Neuronal stem cell (in vitro differentiated cells): Measurements from ENCODE around the gene ANKRD27.

Source experiments
- DNase-seq: peaks from one replicate; pipeline ENCODE4 v3.0.0-alpha.2; 2013; ENCODE audit warnings: low spot score
- H2AFZ ChIP-seq: one replicate; pipeline ENCODE4 v1.6.1; 2013; ENCODE audit warnings: mild to moderate bottlenecking, low read length, inconsistent platforms
- H2AK5ac ChIP-seq: 2 replicates; pipeline ENCODE4 v1.6.1; 2013; ENCODE audit warnings: low read depth, mild to moderate bottlenecking, inconsistent platforms, low read length, moderate library complexity, mixed read lengths
- H2BK120ac ChIP-seq: 2 replicates; pipeline ENCODE4 v1.6.1; 2013; ENCODE audit warnings: low read depth, mild to moderate bottlenecking, inconsistent platforms, low read length, moderate library complexity, mixed read lengths
- H2BK12ac ChIP-seq: one replicate; pipeline ENCODE4 v1.6.1; 2013; ENCODE audit warnings: low read length, inconsistent platforms
- H2BK15ac ChIP-seq: 2 replicates; pipeline ENCODE4 v1.6.1; 2013; ENCODE audit warnings: mild to moderate bottlenecking, low read length, inconsistent platforms, mixed read lengths
- H2BK5ac ChIP-seq: one replicate; pipeline ENCODE4 v1.6.1; 2013; ENCODE audit warnings: inconsistent platforms, mild to moderate bottlenecking, low read length, moderate library complexity
- H3K14ac ChIP-seq: one replicate; pipeline ENCODE4 v1.6.1; 2013; ENCODE audit warnings: low read length, inconsistent platforms
- H3K18ac ChIP-seq: 2 replicates; pipeline ENCODE4 v1.6.1; 2013; ENCODE audit warnings: low read length, inconsistent platforms
- H3K23ac ChIP-seq: 2 replicates; pipeline ENCODE4 v1.6.1; 2013; ENCODE audit warnings: low read depth, mild to moderate bottlenecking, mixed read lengths, low read length, inconsistent platforms; ENCODE audit not compliant: poor library complexity
- H3K27ac ChIP-seq: replicated peaks from 3 replicates; pipeline ENCODE4 v1.5.1; 2013; ENCODE audit warnings: low read length, inconsistent platforms
- H3K27me3 ChIP-seq, 3 experiments: 2 replicates each; pipeline ENCODE4 v1.6.1; 2013; ENCODE audit warnings: low read length in 3 of 3, mild to moderate bottlenecking in 2 of 3, inconsistent platforms in 1 of 3, low read depth in 1 of 3, mixed read lengths in 1 of 3, moderate library complexity in 1 of 3; ENCODE audit not compliant: control insufficient read depth in 3 of 3, insufficient read depth in 3 of 3
- H3K36me3 ChIP-seq, 2 donors: replicated peaks in 1 of 2; 2 replicates each; pipeline ENCODE4 v1.6.1; 2013; ENCODE audit warnings: low read length in 2 of 2; ENCODE audit not compliant: control insufficient read depth in 2 of 2, insufficient read depth in 2 of 2
- H3K4ac ChIP-seq: 2 replicates; pipeline ENCODE4 v1.6.1; 2013; ENCODE audit warnings: inconsistent platforms, mild to moderate bottlenecking, low read length, moderate library complexity
- H3K4me1 ChIP-seq, 2 donors: 1 replicate in 1 of 2; 2 replicates in 1 of 2; pipeline ENCODE4 v1.6.1; 2013; ENCODE audit warnings: low read length in 2 of 2, low read depth in 1 of 2; ENCODE audit not compliant: control insufficient read depth in 2 of 2, insufficient read depth in 1 of 2
- H3K4me2 ChIP-seq: one replicate; pipeline ENCODE4 v1.6.1; 2013; ENCODE audit warnings: mild to moderate bottlenecking, low read length, inconsistent platforms; ENCODE audit not compliant: insufficient read depth, poor library complexity, severe bottlenecking
- H3K4me3 ChIP-seq, 2 donors: 2 replicates each; pipeline ENCODE4 v1.5.1; 2013; ENCODE audit warnings: low read length in 2 of 2, mild to moderate bottlenecking in 2 of 2, inconsistent platforms in 1 of 2, moderate library complexity in 1 of 2
- H3K79me1 ChIP-seq: one replicate; pipeline ENCODE4 v1.6.1; 2013; ENCODE audit warnings: low read depth, mild to moderate bottlenecking, inconsistent platforms, low read length, moderate library complexity
- H3K9ac ChIP-seq: one replicate; pipeline ENCODE4 v1.6.1; 2013; ENCODE audit warnings: mild to moderate bottlenecking, low read depth, low read length, inconsistent platforms; ENCODE audit not compliant: poor library complexity
- H3K9me3 ChIP-seq, 2 donors: replicated peaks in 1 of 2; 2 replicates each; pipeline versions ENCODE3 to v1.6.1; 2013; ENCODE audit warnings: low read length in 2 of 2, mild to moderate bottlenecking in 2 of 2, inconsistent platforms in 1 of 2, low read depth in 1 of 2, mixed read lengths in 1 of 2, moderate library complexity in 1 of 2; ENCODE audit not compliant: control insufficient read depth in 2 of 2, insufficient read depth in 1 of 2
- H4K8ac ChIP-seq: one replicate; pipeline ENCODE4 v1.6.1; 2013; ENCODE audit warnings: low read depth, mild to moderate bottlenecking, inconsistent platforms, low read length, moderate library complexity
- H4K91ac ChIP-seq: one replicate; pipeline ENCODE4 v1.6.1; 2013; ENCODE audit warnings: low read length, low read depth, mild to moderate bottlenecking, inconsistent platforms; ENCODE audit not compliant: poor library complexity
- WGBS, 2 donors: extraction: QIAGEN DNeasy Blood & Tissue Kit; methylation state at CpG; one replicate each; pipeline ENCODE4 v1.1.7; 2013; ENCODE audit warnings: missing lambda C conversion rate in 2 of 2, mixed read lengths in 1 of 2; ENCODE audit not compliant: insufficient read length in 2 of 2, insufficient replicate concordance in 1 of 2; ENCODE audit errors: extremely low coverage in 2 of 2; 5-methylcytosine and 5-hydroxymethylcytosine counted together

ANKRD27 gene

DNA sequence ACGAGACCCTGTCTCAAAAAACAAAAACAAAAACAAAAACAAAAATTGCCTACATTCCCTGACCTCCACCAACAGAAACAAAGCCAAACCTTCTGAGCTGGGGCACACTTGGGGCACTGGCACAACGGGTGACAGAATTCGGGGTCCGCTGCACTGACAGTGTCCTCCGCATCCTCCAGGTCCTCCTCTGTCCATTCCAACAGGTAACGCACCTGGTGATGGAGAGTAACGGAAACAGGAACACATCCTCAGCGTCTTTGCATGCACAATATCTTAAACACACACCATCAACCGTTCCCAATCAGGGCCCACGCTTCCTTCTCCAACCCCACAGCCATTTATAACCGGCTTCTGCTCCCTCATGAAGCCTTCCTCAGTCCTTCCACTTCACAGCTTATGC is 59.4 kb downstream of the ANKRD27 start:
- Histone ChIP-seq H2AK5ac (no peak overlapping the region), H3K9ac (no peak overlapping the region), H3K36me3 (peaks cover 41 to 64% of the 10 kb centered on the region in 2 donors), H2BK5ac (no peak overlapping the region), H3K27me3 (no peaks in the 10 kb centered on the region), H3K4me1 (no peaks in the 10 kb centered on the region), H2BK15ac (no peak overlapping the region), H3K4me2 (no peak overlapping the region), H3K79me1 (peaks cover 2% of the 10 kb centered on the region), H3K4ac (no peak overlapping the region), H3K23ac (no peak overlapping the region), H2AFZ (no peak overlapping the region), H4K8ac (no peak overlapping the region), H3K9me3 (peaks cover 4 to 5% of the 10 kb centered on the region in 2 donors), H4K91ac (no peak overlapping the region), H3K27ac (no peak overlapping the region), H2BK120ac (no peak overlapping the region), H3K18ac (no peak overlapping the region), H3K14ac (no peak overlapping the region), H3K4me3 (no peak overlapping the region), H2BK12ac (no peak overlapping the region)
- no peak for DNase-seq
- WGBS, 2 donors: no CpG with 5 or more reads among the region's 11 CpGs

DNA sequence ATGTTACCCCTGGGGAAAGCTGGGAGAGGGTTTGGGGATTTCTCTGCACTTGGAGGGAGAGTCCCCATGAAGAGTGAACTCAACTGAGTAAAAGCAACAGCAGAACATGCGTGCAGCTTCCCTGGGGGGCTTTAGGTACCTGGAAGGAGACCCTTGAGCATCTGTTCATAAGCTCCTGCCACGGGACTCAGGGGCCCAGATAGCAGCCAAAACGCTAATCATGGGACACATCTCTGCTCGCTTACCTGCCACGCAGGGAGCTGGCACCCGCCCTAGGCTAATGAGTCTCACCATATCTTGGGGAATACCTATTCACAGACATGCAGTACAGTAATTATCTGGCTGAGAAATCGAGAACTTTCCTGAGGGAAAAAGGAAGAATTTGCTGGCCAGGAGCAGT is 60.1 kb downstream of the ANKRD27 start:
- H3K79me1 ChIP-seq: peaks cover 2% of the 10 kb centered on the region
- H3K4me2 ChIP-seq: no peak overlapping the region
- WGBS, 2 donors: no CpG with 5 or more reads among the region's 7 CpGs
- H3K27me3 ChIP-seq: no peaks in the 10 kb centered on the region
- no peak overlapping the region for H3K14ac ChIP-seq
- no peak overlapping the region for H2AFZ ChIP-seq
- no peak for DNase-seq
- H3K9ac ChIP-seq: no peak overlapping the region
- no peak overlapping the region for H3K27ac ChIP-seq
- no peak overlapping the region for H3K4ac ChIP-seq
- no peak overlapping the region for H2BK15ac ChIP-seq
- H3K4me3 ChIP-seq: no peak overlapping the region
- peaks cover 4 to 5% of the 10 kb centered on the region in 2 donors for H3K9me3 ChIP-seq
- no peak overlapping the region for H3K23ac ChIP-seq
- no peak overlapping the region for H4K91ac ChIP-seq
- no peak overlapping the region for H2BK12ac ChIP-seq
- H2BK5ac ChIP-seq: no peak overlapping the region
- peaks cover 41 to 64% of the 10 kb centered on the region in 2 donors for H3K36me3 ChIP-seq
- H3K4me1 ChIP-seq: no peaks in the 10 kb centered on the region
- H2AK5ac ChIP-seq: no peak overlapping the region
- H4K8ac ChIP-seq: no peak overlapping the region
- H3K18ac ChIP-seq: no peak overlapping the region
- H2BK120ac ChIP-seq: no peak overlapping the region

DNA sequence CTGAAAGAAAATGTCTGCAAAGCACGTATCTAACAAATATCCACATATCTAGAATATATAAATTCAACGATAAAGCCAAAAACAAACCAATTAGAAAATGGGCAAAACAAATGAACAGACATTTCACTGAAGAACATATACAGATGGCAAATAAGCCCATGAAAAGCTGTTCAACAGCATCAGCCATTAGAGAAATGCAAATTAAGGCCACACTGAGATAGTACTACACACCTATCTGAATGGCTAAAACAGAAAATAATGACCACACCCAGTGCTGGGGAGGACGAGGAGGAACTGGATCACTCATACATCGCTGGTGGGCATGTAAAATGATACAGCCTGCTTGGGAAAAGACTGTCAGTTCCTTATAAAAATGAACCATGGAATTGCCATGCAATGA is 62.0 kb downstream of the ANKRD27 start:
- no CpG with 5 or more reads among the region's 4 CpGs for WGBS, 2 donors
- peaks cover 30 to 52% of the 10 kb centered on the region in 2 donors for H3K36me3 ChIP-seq

DNA sequence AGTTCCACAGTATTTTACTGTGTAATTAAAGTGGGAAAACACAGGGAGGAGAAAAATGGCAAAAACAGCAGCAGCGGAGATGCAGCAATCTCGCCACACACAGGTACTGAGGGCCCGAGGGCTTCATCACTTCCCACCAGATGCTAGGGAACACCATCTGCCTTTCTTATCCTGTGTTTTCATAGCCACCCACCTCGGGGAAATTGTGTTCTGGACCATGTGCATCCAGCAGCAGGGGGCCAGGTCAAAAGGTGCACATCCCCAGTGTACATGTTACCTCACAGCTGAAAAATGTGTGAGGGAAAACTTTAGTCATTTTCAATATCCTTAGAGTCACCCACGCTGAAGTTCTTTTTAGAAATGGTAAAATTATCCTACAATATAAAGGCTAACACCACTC is 63.8 kb downstream of the ANKRD27 start:
- no CpG with 5 or more reads among the region's 5 CpGs for WGBS, 2 donors
- no peak overlapping the region for H4K91ac ChIP-seq
- no peak overlapping the region for H3K14ac ChIP-seq
- no peak overlapping the region for H3K9ac ChIP-seq
- no peak for DNase-seq
- H2BK5ac ChIP-seq: no peak overlapping the region
- H2BK15ac ChIP-seq: no peak overlapping the region
- H3K4me1 ChIP-seq: no peaks in the 10 kb centered on the region
- peaks cover 5 to 9% of the 10 kb centered on the region in 2 donors for H3K9me3 ChIP-seq
- H3K23ac ChIP-seq: no peak overlapping the region
- peaks cover 2% of the 10 kb centered on the region for H3K79me1 ChIP-seq
- no peak overlapping the region for H2BK12ac ChIP-seq
- no peak overlapping the region for H3K4ac ChIP-seq
- H3K4me2 ChIP-seq: no peak overlapping the region
- H2BK120ac ChIP-seq: no peak overlapping the region
- no peak overlapping the region for H4K8ac ChIP-seq
- no peak overlapping the region for H2AFZ ChIP-seq
- no peak overlapping the region for H3K27ac ChIP-seq
- H3K4me3 ChIP-seq: no peak overlapping the region
- no peaks in the 10 kb centered on the region for H3K27me3 ChIP-seq
- H2AK5ac ChIP-seq: no peak overlapping the region
- H3K36me3 ChIP-seq: peaks cover 30 to 55% of the 10 kb centered on the region in 2 donors
- no peak overlapping the region for H3K18ac ChIP-seq

More for the DNA sequence above, 62.0 kb downstream of the ANKRD27 start:
- Histone ChIP-seq H3K4me2 (no peak overlapping the region), H3K27ac (no peak overlapping the region), H3K23ac (no peak overlapping the region), H3K9me3 (peaks cover 5 to 7% of the 10 kb centered on the region in 2 donors), H3K18ac (no peak overlapping the region), H4K91ac (no peak overlapping the region), H2BK12ac (no peak overlapping the region), H2BK5ac (no peak overlapping the region), H2BK15ac (no peak overlapping the region), H2AK5ac (no peak overlapping the region), H3K9ac (no peak overlapping the region), H3K4me3 (no peak overlapping the region), H3K4me1 (no peaks in the 10 kb centered on the region), H3K27me3 (no peaks in the 10 kb centered on the region), H3K4ac (no peak overlapping the region), H3K14ac (no peak overlapping the region), H2AFZ (no peak overlapping the region), H2BK120ac (no peak overlapping the region), H3K79me1 (peaks cover 2% of the 10 kb centered on the region), H4K8ac (no peak overlapping the region)
- DNase-seq: no peak
